Upper lobe of left lung (tissue), 6 donors: ENCODE data around the gene CHRM4. TPM values are rescaled to one million over a fixed set of nuclear protein-coding genes. Genes with fewer than 3 reads are reported as not detected.
A peak's percentile ranks its signal among the peaks of the same experiment; 100 is the strongest.

Experiments
- ATAC-seq, 2 donors: fragments of 200-7000 bp; cut with Tn5 transposase; one replicate each; pipeline ENCODE4 v1.9.1; 2022; ENCODE audit warnings: mild to moderate bottlenecking in 2 of 2, moderate library complexity in 2 of 2; ENCODE audit not compliant: low FRiP score in 2 of 2
- DNase-seq, 2 donors: peaks; one replicate each; pipeline ENCODE4 v3.0.0-alpha.2; 2019 to 2020
- H3K27ac ChIP-seq, 4 donors: fragments of 200-600 bp; sonication (generic); one replicate each; pipeline ENCODE4 v1.5.1; 2016 to 2019
- H3K27me3 ChIP-seq, 4 donors: fragments of 200-600 bp; sonication (generic); one replicate each; pipeline ENCODE4 v1.5.1; 2017 to 2019
- H3K36me3 ChIP-seq, 4 donors: fragments of 200-600 bp; sonication (generic); one replicate each; pipeline ENCODE4 v1.5.1; 2016 to 2019
- H3K4me1 ChIP-seq, 4 donors: fragments of 200-600 bp; sonication (generic); one replicate each; pipeline ENCODE4 v1.5.1; 2018 to 2019
- H3K4me3 ChIP-seq, 4 donors: fragments of 200-600 bp; sonication (generic); one replicate each; pipeline ENCODE4 v1.5.1; 2017 to 2019; ENCODE audit warnings: mild to moderate bottlenecking in 2 of 4, moderate library complexity in 1 of 4
- H3K9me3 ChIP-seq, 4 donors: fragments of 200-600 bp; sonication (generic); one replicate each; pipeline ENCODE4 v1.5.1; 2018 to 2019
- EP300 ChIP-seq, 4 donors: sonication (generic); formaldehyde crosslinking; IDR thresholded peaks; one replicate each; pipeline ENCODE4 v1.5.1; 2017; ENCODE audit warnings: antibody characterized with exemption in 4 of 4, control low read depth in 2 of 4
- POLR2A ChIP-seq, 4 donors: fragments of 450-650 bp; IDR thresholded peaks; one replicate each; pipeline ENCODE4 v1.5.1; 2016 to 2017; ENCODE audit warnings: antibody characterized with exemption in 4 of 4, mild to moderate bottlenecking in 2 of 4
- POLR2AphosphoS5 ChIP-seq, 2 donors: sonication (generic); formaldehyde crosslinking; IDR thresholded peaks; one replicate each; pipeline ENCODE4 v1.5.1; 2017; ENCODE audit warnings: antibody characterized with exemption in 2 of 2
- WGBS, 2 donors: methylation state at CpG; one replicate each; pipeline ENCODE4 v1.1.5; 2017 to 2018; 5-methylcytosine and 5-hydroxymethylcytosine counted together
- total RNA-seq, 6 donors: library from RNA; depleted of rRNA in 4 of 6; stranded (reverse); fragments of >200 nt in 4 of 6; gene quantifications; one replicate each; pipeline versions ENCODE4 v1.1.0 to v1.2.1, GENCODE V29; 2016 to 2021
- TF ChIP-seq, protein P1 (sequence below), 6 experiments: fragments of 450-650 bp in 4 of 6; fragments of 200-600 bp in 2 of 6; sonication (generic) in 2 of 6; IDR thresholded peaks; one replicate each; pipeline ENCODE4 v1.5.1; 2016 to 2019; ENCODE audit warnings: antibody characterized with exemption in 6 of 6
- donor health status: DM: no; HTN: no; CAD: no; lungs with moderate emphysema.
- donor health status: DM: no; HTN: yes; CAD: no; lungs with severe emphysema.

The CHRM4 gene
- total RNA-seq, 6 donors from 2014 or later: 0.34 to 1.4 (median 0.53) TPM; not detected in 2

DNA sequence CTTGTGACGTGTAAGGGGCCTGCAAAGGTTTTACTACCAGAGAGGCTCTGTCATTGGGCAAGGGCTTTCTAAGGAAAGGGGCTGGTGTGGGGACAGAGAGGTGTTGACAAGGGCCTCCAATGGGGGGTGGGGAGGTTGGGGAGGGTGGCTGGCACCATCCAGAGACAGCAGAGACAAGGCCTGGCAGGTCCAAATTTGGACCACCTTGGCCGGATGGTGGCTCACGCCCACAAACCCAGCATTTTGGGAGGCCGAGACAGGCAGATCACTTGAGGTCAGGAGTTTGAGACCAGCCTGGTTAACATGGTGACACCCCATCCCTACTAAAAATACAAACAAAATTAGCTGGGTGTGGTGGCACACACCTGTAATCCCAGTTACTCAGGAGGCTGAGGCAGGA lies 2.2 kb upstream of the CHRM4 start:
- H3K4me1 ChIP-seq: peaks cover 29 to 42% (median 40%) of the 10 kb centered on the region in 4 donors
- TF ChIP-seq EP300 (IDR thresholded peaks at IDR 0.05): no peak
- no peak for TF ChIP-seq POLR2A (IDR thresholded peaks at IDR 0.05)
- no peak for TF ChIP-seq POLR2AphosphoS5 (IDR thresholded peaks at IDR 0.05)
- TF ChIP-seq, protein P1, sequence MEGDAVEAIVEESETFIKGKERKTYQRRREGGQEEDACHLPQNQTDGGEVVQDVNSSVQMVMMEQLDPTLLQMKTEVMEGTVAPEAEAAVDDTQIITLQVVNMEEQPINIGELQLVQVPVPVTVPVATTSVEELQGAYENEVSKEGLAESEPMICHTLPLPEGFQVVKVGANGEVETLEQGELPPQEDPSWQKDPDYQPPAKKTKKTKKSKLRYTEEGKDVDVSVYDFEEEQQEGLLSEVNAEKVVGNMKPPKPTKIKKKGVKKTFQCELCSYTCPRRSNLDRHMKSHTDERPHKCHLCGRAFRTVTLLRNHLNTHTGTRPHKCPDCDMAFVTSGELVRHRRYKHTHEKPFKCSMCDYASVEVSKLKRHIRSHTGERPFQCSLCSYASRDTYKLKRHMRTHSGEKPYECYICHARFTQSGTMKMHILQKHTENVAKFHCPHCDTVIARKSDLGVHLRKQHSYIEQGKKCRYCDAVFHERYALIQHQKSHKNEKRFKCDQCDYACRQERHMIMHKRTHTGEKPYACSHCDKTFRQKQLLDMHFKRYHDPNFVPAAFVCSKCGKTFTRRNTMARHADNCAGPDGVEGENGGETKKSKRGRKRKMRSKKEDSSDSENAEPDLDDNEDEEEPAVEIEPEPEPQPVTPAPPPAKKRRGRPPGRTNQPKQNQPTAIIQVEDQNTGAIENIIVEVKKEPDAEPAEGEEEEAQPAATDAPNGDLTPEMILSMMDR (IDR thresholded peaks at IDR 0.05): no peak
- DNase-seq (no peak), ATAC-seq (no peak)
- no peak overlapping the region for H3K4me3 ChIP-seq
- H3K27ac ChIP-seq: no peak overlapping the region
- H3K36me3 ChIP-seq: peaks cover 0 to 25% (median 18%) of the 10 kb centered on the region in 4 donors
- H3K9me3 ChIP-seq: no peaks in the 10 kb centered on the region
- peaks cover 0 to 37% (median 29%) of the 10 kb centered on the region in 4 donors for H3K27me3 ChIP-seq
- WGBS, 2 donors: 72 to 100% methylated on average over 1 to 4 of the region's 4 CpGs

- Histone ChIP-seq H3K4me3 (no peak overlapping the region), H3K27me3 (peaks cover 0 to 42% (median 29%) of the 10 kb centered on the region in 4 donors)
Observed at GRCh38 chr11:46393231-46393616, 1.6 kb upstream of the CHRM4 start.

DNA sequence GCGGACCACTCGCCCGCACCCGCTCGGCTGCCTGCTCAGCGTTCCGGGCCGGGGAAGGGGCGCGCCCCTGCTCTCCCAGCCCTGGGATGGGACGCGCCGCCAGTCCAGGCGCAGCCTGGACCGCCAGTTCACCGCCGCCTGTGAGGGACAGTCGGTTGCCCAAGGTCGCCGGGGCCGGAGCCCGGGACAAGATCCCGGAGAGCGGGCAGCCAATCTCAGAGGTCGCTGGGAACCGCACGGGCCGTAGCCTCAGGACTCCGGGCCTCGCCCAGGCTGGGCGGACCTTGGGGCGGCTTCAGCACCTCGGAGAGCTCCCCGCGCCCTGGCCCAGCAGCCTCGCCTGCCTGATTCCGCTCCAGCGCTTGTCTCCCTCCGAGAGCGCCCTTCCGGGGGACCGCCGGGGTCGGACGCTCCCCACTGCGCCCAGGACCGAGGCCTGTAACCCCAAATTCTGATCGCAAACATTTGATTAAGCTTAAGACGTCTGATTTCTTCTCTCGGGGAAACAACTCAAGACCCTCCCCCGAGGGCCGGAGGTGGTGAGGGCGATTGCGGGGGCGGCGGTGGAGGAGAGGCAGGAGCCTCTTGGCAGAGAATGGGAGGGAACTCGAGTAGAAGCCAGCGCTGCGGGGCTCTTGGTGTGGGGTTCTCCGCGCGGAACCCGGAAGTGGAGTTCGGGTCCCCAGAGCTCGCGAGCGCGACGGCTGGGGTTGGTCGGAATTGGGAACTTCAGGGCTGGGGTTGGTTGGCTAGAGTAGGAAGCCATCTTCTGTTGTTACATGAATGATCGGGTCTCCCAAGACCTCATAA lies 1.1 kb upstream of the CHRM4 start:
- 5 to 8% methylated on average over 10 to 35 of the region's 71 CpGs for WGBS, 2 donors
- H3K27ac ChIP-seq: no peak overlapping the region
- TF ChIP-seq, protein P1 (IDR thresholded peaks at IDR 0.05): no peak
- no peak for TF ChIP-seq POLR2AphosphoS5 (IDR thresholded peaks at IDR 0.05)
- no peak for TF ChIP-seq EP300 (IDR thresholded peaks at IDR 0.05)
- TF ChIP-seq POLR2A (IDR thresholded peaks at IDR 0.05): no peak
- no peaks in the 10 kb centered on the region for H3K9me3 ChIP-seq
- DNase-seq (peak; percentile 87 to 97), ATAC-seq (peak; percentile 93 to 94)
- peak overlapping the region in 3 of 4 donors; percentile 41 to 51 (median 49) for H3K4me3 ChIP-seq
- peaks cover 29 to 46% (median 40%) of the 10 kb centered on the region in 4 donors for H3K4me1 ChIP-seq
- H3K27me3 ChIP-seq: peaks cover 0 to 48% (median 30%) of the 10 kb centered on the region in 4 donors
- H3K36me3 ChIP-seq: peaks cover 0 to 14% (median 12%) of the 10 kb centered on the region in 4 donors

More at GRCh38 chr11:46393231-46393616, 1.6 kb upstream of the CHRM4 start:
- DNase-seq (no peak), ATAC-seq (no peak)
- 68 to 78% methylated on average over 4 of the region's 4 CpGs for WGBS, 2 donors
- TF ChIP-seq EP300 (IDR thresholded peaks at IDR 0.05) (no peak), POLR2AphosphoS5 (IDR thresholded peaks at IDR 0.05) (no peak), POLR2A (IDR thresholded peaks at IDR 0.05) (no peak)
- TF ChIP-seq, protein P1 (IDR thresholded peaks at IDR 0.05): no peak
- Histone ChIP-seq H3K27ac (no peak overlapping the region), H3K9me3 (no peaks in the 10 kb centered on the region), H3K36me3 (peaks cover 0 to 20% (median 18%) of the 10 kb centered on the region in 4 donors), H3K4me1 (peaks cover 29 to 42% (median 40%) of the 10 kb centered on the region in 4 donors)

DNA sequence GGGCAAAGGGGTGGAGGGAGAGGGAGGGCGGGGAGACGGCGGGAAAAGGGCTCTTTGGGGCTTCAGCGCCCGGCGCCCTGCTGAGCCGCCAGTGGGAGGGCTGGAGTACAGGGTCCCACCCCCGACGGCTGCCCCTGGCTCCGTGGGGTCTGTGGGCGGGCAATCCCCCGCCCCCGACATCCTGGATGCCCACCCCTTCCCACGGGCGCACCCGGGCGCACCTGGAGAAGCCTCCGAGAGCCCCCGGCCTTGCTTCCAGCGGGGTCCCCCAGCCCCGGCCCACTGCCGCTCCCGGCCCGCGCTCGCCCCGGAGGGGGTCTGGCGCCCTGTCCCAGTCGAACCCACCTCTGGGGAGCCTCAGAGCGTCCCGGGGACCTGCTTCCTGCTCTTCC lies 394 bp downstream of the CHRM4 start:
- Histone ChIP-seq H3K27me3 (peaks cover 0 to 52% (median 32%) of the 10 kb centered on the region in 4 donors), H3K27ac (no peak overlapping the region), H3K9me3 (no peaks in the 10 kb centered on the region), H3K4me3 (peak overlapping the region in 3 of 4 donors; percentile 41 to 51 (median 49)), H3K4me1 (peaks cover 29 to 46% (median 40%) of the 10 kb centered on the region in 4 donors), H3K36me3 (no peaks in the 10 kb centered on the region)
- DNase-seq (no peak), ATAC-seq (no peak)
- TF ChIP-seq, protein P1 (IDR thresholded peaks at IDR 0.05): no peak
- TF ChIP-seq POLR2AphosphoS5 (IDR thresholded peaks at IDR 0.05) (no peak), EP300 (IDR thresholded peaks at IDR 0.05) (no peak), POLR2A (IDR thresholded peaks at IDR 0.05) (no peak)
- WGBS, 2 donors: 7% methylated on average over 9 of the region's 31 CpGs; no CpG with 5 or more reads in 1 of the 2 donors
